ENCODE data around the gene LONRF3.

The LONRF3 gene

DNA sequence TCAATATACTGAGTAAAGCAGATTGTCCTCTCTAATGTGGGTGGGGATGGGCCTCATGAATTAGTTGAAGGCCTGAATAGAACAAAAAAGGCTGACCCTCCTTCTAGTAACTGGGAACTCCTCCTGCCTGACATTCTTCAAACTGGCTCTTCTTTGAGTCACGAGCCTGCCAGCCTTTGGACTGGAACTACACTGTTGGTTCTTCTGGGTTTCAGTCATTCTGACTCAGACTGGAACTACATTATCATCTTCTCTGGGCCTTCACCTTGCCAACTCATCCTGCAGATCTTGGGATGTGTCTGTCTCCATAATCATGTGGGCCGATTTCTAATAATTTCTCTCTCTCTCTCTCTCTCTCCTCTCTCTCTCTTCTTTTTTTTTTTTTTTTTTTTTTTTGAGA is 71.5 kb downstream of the LONRF3 start:
- no peak for DNase-seq (ENCODE audit: low spot score)
- TF ChIP-seq, protein P1, sequence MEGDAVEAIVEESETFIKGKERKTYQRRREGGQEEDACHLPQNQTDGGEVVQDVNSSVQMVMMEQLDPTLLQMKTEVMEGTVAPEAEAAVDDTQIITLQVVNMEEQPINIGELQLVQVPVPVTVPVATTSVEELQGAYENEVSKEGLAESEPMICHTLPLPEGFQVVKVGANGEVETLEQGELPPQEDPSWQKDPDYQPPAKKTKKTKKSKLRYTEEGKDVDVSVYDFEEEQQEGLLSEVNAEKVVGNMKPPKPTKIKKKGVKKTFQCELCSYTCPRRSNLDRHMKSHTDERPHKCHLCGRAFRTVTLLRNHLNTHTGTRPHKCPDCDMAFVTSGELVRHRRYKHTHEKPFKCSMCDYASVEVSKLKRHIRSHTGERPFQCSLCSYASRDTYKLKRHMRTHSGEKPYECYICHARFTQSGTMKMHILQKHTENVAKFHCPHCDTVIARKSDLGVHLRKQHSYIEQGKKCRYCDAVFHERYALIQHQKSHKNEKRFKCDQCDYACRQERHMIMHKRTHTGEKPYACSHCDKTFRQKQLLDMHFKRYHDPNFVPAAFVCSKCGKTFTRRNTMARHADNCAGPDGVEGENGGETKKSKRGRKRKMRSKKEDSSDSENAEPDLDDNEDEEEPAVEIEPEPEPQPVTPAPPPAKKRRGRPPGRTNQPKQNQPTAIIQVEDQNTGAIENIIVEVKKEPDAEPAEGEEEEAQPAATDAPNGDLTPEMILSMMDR (IDR thresholded peaks at IDR 0.05; ENCODE audit: extremely low read depth, insufficient read depth, missing control alignments), result no peak
- in situ Hi-C loops (cut with MboI; ENCODE audit: low pct_unique_long_range_greater_than_20kb, low sequenced_read_pairs, unreplicated experiment), result no loop called here

DNA sequence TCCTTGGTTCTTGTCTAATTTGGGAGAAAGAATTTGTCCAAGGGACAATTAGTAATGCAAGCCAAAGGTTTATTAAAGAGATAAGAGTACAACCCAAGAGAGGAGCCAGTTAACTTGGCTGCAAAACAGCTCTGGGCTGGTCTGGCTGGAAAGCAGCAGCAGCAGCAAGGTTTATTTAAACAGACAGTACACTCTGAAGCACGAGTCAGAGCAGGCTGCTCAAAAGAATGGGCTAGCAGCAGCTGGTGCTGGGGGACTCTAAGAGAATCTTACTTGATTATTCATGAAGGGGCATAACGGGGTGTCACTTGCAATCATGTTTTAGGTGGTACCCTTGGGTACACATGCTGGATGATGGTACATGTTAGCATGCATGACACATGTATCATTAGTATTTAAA is 81.3 kb downstream of the LONRF3 start:
- in situ Hi-C loops (cut with MboI; ENCODE audit: low pct_unique_long_range_greater_than_20kb, low sequenced_read_pairs, unreplicated experiment), result no loop called here
- DNase-seq (ENCODE audit: low spot score), result no peak
- TF ChIP-seq, protein P1 (IDR thresholded peaks at IDR 0.05; ENCODE audit: extremely low read depth, insufficient read depth, missing control alignments), result no peak

DNA sequence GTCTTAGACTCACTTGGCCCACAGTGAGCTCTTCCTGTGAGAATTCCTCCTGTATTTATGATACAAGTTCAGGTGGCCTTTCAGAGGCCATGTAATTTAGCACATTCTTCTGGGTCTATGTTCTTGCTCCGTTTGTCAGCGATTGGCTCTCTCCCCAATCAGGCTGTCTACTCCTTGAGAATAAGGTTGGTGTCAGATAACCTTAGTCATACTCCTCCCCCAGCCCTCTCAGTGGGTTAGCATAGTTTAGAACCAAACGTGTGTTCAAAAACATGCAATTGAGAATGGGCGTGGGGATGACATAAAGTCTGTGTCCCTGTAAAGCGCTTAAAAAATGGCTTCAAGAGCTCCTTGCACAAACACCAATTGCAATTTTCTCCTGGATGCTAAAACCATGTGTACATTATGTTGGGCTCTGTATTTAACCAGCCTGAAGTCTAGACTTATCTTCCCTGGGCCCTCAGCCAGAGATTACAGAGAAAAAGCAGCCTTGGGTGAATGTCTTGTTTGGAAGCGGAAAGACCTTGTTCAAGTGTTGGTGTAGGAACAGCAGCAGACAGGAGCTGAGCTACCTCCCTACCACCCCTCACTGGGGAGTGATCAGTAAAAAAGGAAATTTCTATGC is 88.4 kb downstream of the LONRF3 start:
- in situ Hi-C loops (cut with MboI; ENCODE audit: low pct_unique_long_range_greater_than_20kb, low sequenced_read_pairs, unreplicated experiment), result no loop called here
- no peak for DNase-seq (ENCODE audit: low spot score)
- TF ChIP-seq, protein P1 (IDR thresholded peaks at IDR 0.05; ENCODE audit: extremely low read depth, insufficient read depth, missing control alignments), result no peak

DNA sequence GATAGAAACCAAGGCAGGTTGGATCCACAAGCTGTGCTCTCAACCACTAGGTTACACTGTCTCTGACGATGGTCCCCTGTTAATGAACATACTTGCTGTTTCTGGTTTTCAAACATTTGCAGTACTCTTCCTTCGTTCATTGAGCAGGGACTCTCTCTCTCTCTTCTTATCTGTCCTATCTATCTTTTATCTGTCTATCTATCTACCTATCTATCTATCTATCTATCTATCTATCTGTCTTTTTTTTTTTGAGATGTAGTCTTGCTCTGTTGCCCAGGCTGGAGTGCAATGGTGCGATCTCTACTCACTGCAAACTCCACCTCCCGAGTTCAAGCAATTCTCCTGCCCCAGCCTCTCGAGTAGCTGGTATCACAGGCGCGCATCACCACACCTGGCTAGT is 89.0 kb downstream of the LONRF3 start:
- DNase-seq (ENCODE audit: low spot score), result no peak
- TF ChIP-seq, protein P1 (IDR thresholded peaks at IDR 0.05; ENCODE audit: extremely low read depth, insufficient read depth, missing control alignments), result no peak
- in situ Hi-C loops (cut with MboI; ENCODE audit: low pct_unique_long_range_greater_than_20kb, low sequenced_read_pairs, unreplicated experiment), result no loop called here

DNA sequence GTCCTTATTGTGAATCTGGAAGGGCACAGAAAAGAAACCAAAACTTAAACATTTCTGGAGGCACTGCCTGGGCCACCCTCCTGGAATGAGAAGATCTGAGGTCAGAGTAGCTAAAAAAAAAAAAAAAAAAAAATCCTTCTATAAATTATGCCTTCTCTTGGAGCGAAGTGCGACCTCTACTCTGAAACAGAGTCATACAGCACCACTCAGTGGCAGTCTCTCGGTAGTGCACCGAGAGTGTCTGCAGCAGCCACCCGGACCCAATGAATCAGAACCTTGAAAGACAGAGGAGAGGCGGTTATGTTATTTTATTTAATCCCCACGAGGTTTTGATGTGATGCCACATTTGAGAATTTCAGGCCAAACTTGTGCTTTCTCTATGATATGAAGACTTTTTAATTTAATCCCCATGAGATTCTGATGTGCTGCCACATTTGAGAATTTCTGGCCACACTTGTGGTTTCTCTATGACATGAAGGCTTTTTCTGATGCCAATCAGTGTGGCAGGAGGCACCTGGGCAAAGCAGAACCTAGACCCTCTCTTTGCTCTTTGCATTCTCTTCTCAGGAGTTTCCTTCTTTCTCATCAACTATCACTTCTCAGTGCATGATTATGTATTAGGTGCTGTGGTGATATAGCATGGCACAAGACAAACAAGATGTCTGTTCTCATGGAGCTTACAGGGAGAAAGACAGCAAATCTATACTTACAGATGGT is 92.8 kb downstream of the LONRF3 start:
- peak; percentile 45 for DNase-seq (ENCODE audit: low spot score)
- in situ Hi-C loops (cut with MboI; ENCODE audit: low pct_unique_long_range_greater_than_20kb, low sequenced_read_pairs, unreplicated experiment), result no loop called here
- TF ChIP-seq, protein P1 (IDR thresholded peaks at IDR 0.05; ENCODE audit: extremely low read depth, insufficient read depth, missing control alignments), result peak; percentile 59

Measured in GM13977 (cell line).